Adrenal gland (tissue), 12 donors: ENCODE measurements around the gene SMAP2. TPM values are rescaled to one million over a fixed set of nuclear protein-coding genes. Genes with fewer than 3 reads are reported as not detected.
A peak's percentile ranks its signal among the peaks of the same experiment; 100 is the strongest.

ENCODE experiments used
- DNase-seq, 7 donors: peaks; one replicate each; pipeline ENCODE4 v3.0.0-alpha.2; 2019 to 2020
- H3K27ac ChIP-seq, 5 donors: fragments of 200-600 bp; sonication (generic) in 4 of 5; 1 replicate in 3 of 5; 2 replicates in 2 of 5; pipeline versions ENCODE4 v1.5.1 to v1.8.0; 2016 to 2020; ENCODE audit warnings: mild to moderate bottlenecking in 1 of 5
- H3K27me3 ChIP-seq: fragments of 200-600 bp; 2 replicates; pipeline ENCODE4 v1.8.0; 2021
- H3K36me3 ChIP-seq, 2 donors: fragments of 200-600 bp; replicated peaks in 1 of 2; 1 replicate in 1 of 2; 2 replicates in 1 of 2; pipeline versions ENCODE4 v1.5.1 to v1.8.0; 2018 to 2022
- H3K4me1 ChIP-seq, 2 donors: fragments of 200-600 bp; replicated peaks in 1 of 2; 1 replicate in 1 of 2; 2 replicates in 1 of 2; pipeline versions ENCODE4 v1.5.1 to v1.8.0; 2018 to 2021
- H3K4me3 ChIP-seq, 4 donors: fragments of 200-600 bp; sonication (generic) in 3 of 4; one replicate each; pipeline ENCODE4 v1.5.1; 2016 to 2018
- H3K9me3 ChIP-seq, 3 donors: fragments of 200-600 bp; sonication (generic) in 1 of 3; replicated peaks in 1 of 3; 1 replicate in 2 of 3; 2 replicates in 1 of 3; pipeline versions ENCODE4 v1.5.1 to v1.8.0; 2016 to 2021
- CTCF ChIP-seq, 6 experiments: fragments of 450-650 bp in 4 of 6; fragments of 200-600 bp in 2 of 6; sonication (generic) in 1 of 6; IDR thresholded peaks; 1 replicate in 5 of 6; 2 replicates in 1 of 6; pipeline versions ENCODE4 v1.5.1 to v1.8.0; 2016 to 2021; ENCODE audit warnings: antibody characterized with exemption in 6 of 6, mild to moderate bottlenecking in 2 of 6, moderate library complexity in 1 of 6
- POLR2A ChIP-seq, 2 donors: fragments of 450-650 bp; IDR thresholded peaks; one replicate each; pipeline ENCODE4 v1.6.1; 2017; ENCODE audit warnings: antibody characterized with exemption in 2 of 2, mild to moderate bottlenecking in 2 of 2, moderate library complexity in 1 of 2
- WGBS, 4 donors: extraction: QIAGEN DNeasy Blood & Tissue Kit in 2 of 4; methylation state at CpG; one replicate each; pipeline versions ENCODE4 v1.1.5 to v1.1.7; 2013 to 2017; 5-methylcytosine and 5-hydroxymethylcytosine counted together
- intact Hi-C, 2 donors: fragments of 100-400 bp; cut with DNase I; formaldehyde crosslinking; loops; one replicate each; pipeline versions ENCODE4 v1.14.1 to v1.15.0; 2022 to 2023
- polyA plus RNA-seq, 3 donors: library from polyadenylated mRNA; stranded (reverse); fragments of 200-250 nt in 2 of 3; fragments of 350-450 nt in 1 of 3; fragmentation: Illumina TruSeq in 1 of 3; extraction: RNeasy Lipid Tissue Mini Kit (QIAGEN cat#74804) in 1 of 3; gene quantifications; one replicate each; pipeline ENCODE4 v1.2.3, GENCODE V29; 2013 to 2014
- total RNA-seq, 9 donors: library from RNA; depleted of rRNA in 4 of 9; stranded (reverse); fragments of >200 nt in 4 of 9; fragments of 120-200 nt in 1 of 9; fragmentation: NEBNext Ultra II Directional in 1 of 9; extraction: Animal tissue kit (Norgen Biotek cat#: 25700) in 1 of 9; gene quantifications; one replicate each; pipeline versions ENCODE4 v1.1.0 to v1.2.4, GENCODE V29; 2013 to 2023
- donor health status: healthy with polysubstance abuse.
- donor health status: Bipolar disorder and iron deficiency.
- donor health status: DM: yes; HTN: yes; CAD: no.
- donor health status: DM: no; HTN: no; CAD: no.
- donor health status: DM: no; HTN: no; CAD: no.
- donor health status: DM: yes; HTN: yes; CAD: no.

The SMAP2 gene
- total and polyA plus RNA-seq, 12 donors, result 15.0 to 55.9 (median 36.3) TPM

GRCh38 chr1:40449684-40450494 lies 76.4 kb downstream of the SMAP2 start, which contains the start of gene ZFP69B:
TSS of gene ZFP69B (plus strand) at chr1:40450476. CDS start at chr1:40450962, 486 bp downstream.
- peaks cover 0 to 17% (median 0%) of the 10 kb centered on the region in 3 donors for H3K9me3 ChIP-seq
- TF ChIP-seq CTCF (IDR thresholded peaks at IDR 0.05) (no peak), POLR2A (IDR thresholded peaks at IDR 0.05) (peak in 1 of 2 donors; percentile 72)
- no peaks in the 10 kb centered on the region for H3K36me3 ChIP-seq
- peak; percentile 87 to 94 (median 91) for DNase-seq
- H3K4me3 ChIP-seq, result peak within 1 kb of the TSS in 3 of 4 donors; percentile 1 to 90 (median 33)
- no peaks in the 10 kb centered on the region for H3K4me1 ChIP-seq
- H3K27me3 ChIP-seq, result no peaks in the 10 kb centered on the region
- 0 to 1% (median 0%) methylated on average over 15 to 64 of the region's 64 CpGs for WGBS, 4 donors
- peak within 1 kb of the TSS in 4 of 5 donors; percentile 26 to 89 (median 60) for H3K27ac ChIP-seq
- intact Hi-C loops, result no loop called here

- 18 to 29% (median 19%) methylated on average over 20 to 22 of the region's 22 CpGs for WGBS, 4 donors
- Histone ChIP-seq H3K27me3 (no peaks in the 10 kb centered on the region), H3K9me3 (peaks cover 0 to 17% (median 0%) of the 10 kb centered on the region in 3 donors), H3K36me3 (no peaks in the 10 kb centered on the region), H3K4me1 (no peaks in the 10 kb centered on the region), H3K4me3 (peak overlapping the region in 3 of 4 donors; percentile 1 to 90 (median 33)), H3K27ac (peak overlapping the region in 3 of 5 donors; percentile 40 to 89 (median 80))
- TF ChIP-seq POLR2A (IDR thresholded peaks at IDR 0.05) (no peak), CTCF (IDR thresholded peaks at IDR 0.05) (no peak)
- DNase-seq, result peak in 5 of 7 donors; percentile 4 to 60 (median 19)
- intact Hi-C loops, result no loop called here
Observed at GRCh38 chr1:40450495-40451237, 77.1 kb downstream of the SMAP2 start.

GRCh38 chr1:40451238-40451585 lies 77.7 kb downstream of the SMAP2 start:
- no peaks in the 10 kb centered on the region for H3K27me3 ChIP-seq
- H3K27ac ChIP-seq, result no peak overlapping the region
- no peaks in the 10 kb centered on the region for H3K4me1 ChIP-seq
- no peak for DNase-seq
- WGBS, 4 donors, result 86 to 97% (median 93%) methylated on average over 1 of the region's 1 CpG
- intact Hi-C loops, result no loop called here
- H3K9me3 ChIP-seq, result peaks cover 0 to 22% (median 0%) of the 10 kb centered on the region in 3 donors
- no peak overlapping the region for H3K4me3 ChIP-seq
- TF ChIP-seq POLR2A (IDR thresholded peaks at IDR 0.05) (no peak), CTCF (IDR thresholded peaks at IDR 0.05) (no peak)
- H3K36me3 ChIP-seq, result no peaks in the 10 kb centered on the region

GRCh38 chr1:40454873-40455272 lies 81.3 kb downstream of the SMAP2 start:
- intact Hi-C loops, result no loop called here
- Histone ChIP-seq H3K36me3 (no peaks in the 10 kb centered on the region), H3K27ac (no peak overlapping the region), H3K4me1 (no peaks in the 10 kb centered on the region), H3K9me3 (peaks cover 0 to 55% (median 0%) of the 10 kb centered on the region in 3 donors), H3K4me3 (no peak overlapping the region), H3K27me3 (no peaks in the 10 kb centered on the region)
- no peak for DNase-seq
- WGBS, 4 donors, result 71 to 96% (median 93%) methylated on average over 1 of the region's 1 CpG
- TF ChIP-seq POLR2A (IDR thresholded peaks at IDR 0.05), result no peak
- TF ChIP-seq CTCF (IDR thresholded peaks at IDR 0.05), result no peak
